ENCODE measurements around the gene CLEC3B.

- no peak for TF ChIP-seq FOXP2 (optimal IDR thresholded peaks at IDR 0.05; ENCODE audit: control extremely low read depth, extremely low read length, insufficient read depth)
- no peak for TF ChIP-seq POLR2AphosphoS5 (IDR thresholded peaks at IDR 0.05; ENCODE audit: borderline replicate concordance, low read depth, low read length)
- no peak for TF ChIP-seq EZH2 (IDR thresholded peaks at IDR 0.05)
Observed at GRCh38 chr3:45081506-45082141, 55.5 kb downstream of the CLEC3B start.

All from SK-N-MC (cell line).